Glomerular visceral epithelial cell (primary cell): ENCODE data around the gene ZNF577.

Experiments used
- DNase-seq: peaks from one replicate; pipeline ENCODE4 v3.0.0-alpha.2; 2016; ENCODE audit errors: extremely low spot score

Gene ZNF577

GRCh38 chr19:51861870-51862622 lies 25.7 kb downstream of the ZNF577 start:
- DNase-seq: no peak

- no peak for DNase-seq
Measured at GRCh38 chr19:51837145-51837544, 50.6 kb downstream of the ZNF577 start.

- DNase-seq: no peak
Measured at GRCh38 chr19:51830274-51830673, 57.5 kb downstream of the ZNF577 start.

DNA sequence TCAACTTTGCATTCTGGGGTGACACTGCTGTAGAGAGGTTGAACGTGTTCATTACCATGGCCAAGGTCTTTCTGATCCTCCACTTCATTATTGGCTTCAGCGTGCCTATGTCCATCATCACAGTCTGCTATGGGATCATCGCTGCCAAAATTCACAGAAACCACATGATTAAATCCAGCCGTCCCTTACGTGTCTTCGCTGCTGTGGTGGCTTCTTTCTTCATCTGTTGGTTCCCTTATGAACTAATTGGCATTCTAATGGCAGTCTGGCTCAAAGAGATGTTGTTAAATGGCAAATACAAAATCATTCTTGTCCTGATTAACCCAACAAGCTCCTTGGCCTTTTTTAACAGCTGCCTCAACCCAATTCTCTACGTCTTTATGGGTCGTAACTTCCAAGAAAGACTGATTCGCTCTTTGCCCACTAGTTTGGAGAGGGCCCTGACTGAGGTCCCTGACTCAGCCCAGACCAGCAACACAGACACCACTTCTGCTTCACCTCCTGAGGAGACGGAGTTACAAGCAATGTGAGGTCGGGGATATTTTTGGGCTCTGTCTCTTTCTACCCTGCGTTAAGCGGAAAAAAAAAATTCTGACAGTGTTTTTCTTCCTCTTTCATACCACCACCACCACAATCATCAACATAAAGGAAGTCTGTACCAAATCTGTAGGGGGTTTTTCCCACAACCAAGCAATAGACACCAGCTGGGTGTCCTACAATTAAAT lies 63.3 kb downstream of the ZNF577 start:
- no peak for DNase-seq

DNA sequence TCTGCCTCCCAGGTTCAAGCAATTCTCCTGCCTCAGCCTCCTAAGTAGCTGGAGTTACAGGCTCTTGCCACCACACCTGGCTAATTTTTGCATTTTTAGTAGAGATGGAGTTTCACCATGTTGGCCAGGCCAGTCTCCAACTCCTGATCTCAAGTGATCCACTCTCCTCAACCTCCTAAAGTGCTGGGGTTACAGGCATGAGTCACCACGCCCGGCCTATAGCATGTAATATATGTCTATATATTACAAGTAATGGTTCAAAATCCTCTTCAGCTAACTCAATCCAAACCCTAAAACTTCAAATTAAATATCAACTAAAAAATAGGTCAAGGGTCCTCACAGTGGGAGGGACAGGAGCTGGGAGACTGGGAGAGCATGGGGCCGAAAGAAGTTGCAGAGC lies 64.8 kb downstream of the ZNF577 start:
- DNase-seq: no peak

DNA sequence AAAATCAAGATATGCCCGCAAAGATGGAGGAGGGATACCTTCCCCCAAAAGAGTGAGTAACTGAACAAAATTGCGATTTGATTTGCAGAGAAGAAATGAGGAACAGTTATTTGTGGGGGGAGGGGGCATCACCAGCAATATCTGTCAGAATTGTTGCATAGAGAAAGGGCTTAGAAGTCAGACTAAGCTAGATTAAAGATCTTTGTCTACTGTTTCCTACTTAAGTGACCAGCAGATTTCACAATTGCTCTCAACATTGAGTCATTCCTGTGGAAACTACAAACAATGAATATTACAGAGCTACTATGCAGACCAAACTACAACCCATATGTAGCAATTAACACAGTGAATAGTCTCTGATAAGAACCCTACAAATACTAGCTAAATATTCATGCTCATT lies 65.4 kb downstream of the ZNF577 start:
- no peak for DNase-seq

DNA sequence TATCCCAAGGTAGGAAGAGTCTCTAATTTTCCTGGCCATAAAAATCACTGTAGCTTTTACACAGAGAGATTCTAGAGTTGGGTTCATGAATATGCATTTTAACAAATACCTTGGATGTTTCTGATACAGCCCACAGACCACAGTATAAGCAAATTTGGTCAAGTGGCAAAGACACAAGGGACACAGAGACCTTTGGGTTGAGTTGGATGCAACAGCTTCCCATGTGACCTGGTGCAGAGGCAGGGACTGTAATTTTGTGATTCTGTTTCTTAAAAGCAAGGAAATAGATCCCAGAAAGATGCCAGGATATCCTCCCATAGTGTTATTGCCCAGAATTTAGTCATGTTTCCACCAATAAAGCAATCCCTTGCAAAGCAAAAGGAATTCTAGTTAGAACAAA lies 65.8 kb downstream of the ZNF577 start:
- no peak for DNase-seq

DNA sequence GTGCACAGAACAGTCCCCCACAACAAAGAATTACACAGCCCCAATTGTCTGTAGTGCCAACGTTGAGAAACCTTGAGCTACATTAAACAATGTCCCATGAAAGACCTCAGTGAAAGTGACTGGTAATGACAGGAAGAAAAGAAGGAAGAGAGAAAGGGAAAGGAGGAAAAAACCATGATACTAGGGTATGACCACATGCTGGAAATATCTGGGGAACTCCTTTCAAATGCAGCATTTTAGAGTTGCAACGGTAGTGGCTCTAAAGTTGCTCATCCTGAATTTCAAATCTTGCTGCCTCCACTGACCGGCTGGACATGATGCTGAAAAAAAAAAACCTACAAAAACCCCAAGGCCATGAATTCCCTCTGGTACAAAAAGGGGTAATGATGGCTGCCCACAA lies 66.3 kb downstream of the ZNF577 start:
- DNase-seq: no peak
